Ramos (cell line): ENCODE results near the gene DCXR.

Experiments used
- in situ Hi-C: fragments of 300-500 bp; cut with MboI; formaldehyde crosslinking; loops from one replicate; pipeline ENCODE4 v1.14.3; 2022; ENCODE audit warnings: low sequenced_read_pairs; ENCODE audit not compliant: unreplicated experiment

DCXR gene

GRCh38 chr17:82028966-82029365, 8.5 kb downstream of the DCXR start:
- in situ Hi-C loops: no loop called here

- in situ Hi-C loops: no loop called here
These were observed 9.3 kb downstream of the DCXR start for GRCh38 chr17:82028246-82028645.

GRCh38 chr17:82025401-82026107, 11.9 kb downstream of the DCXR start:
- in situ Hi-C loops: no loop called here

DNA sequence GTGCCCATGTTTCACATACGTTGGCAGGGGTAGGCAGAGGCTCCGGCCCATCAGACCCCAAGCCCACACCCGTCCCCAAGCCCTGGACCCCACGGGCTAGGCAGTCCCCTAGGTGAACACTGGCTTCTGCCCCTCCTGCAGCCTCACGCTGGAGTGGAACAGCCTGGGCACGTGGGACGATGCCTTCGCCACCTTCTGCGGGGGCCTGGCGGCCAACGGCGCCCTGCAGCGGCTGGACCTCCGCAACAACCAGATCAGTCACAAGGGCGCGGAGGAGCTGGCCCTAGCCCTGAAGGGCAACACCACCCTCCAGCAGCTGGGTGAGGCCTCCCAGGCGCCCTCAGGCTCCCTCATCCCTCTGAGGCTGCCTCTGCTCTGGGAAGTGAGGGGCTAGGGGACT, 12.6 kb downstream of the DCXR start:
- in situ Hi-C loops: loop anchor here (5.0 kb wide), 1 partner anchor 68 kb away; no protein-coding TSS in a partner anchor

DNA sequence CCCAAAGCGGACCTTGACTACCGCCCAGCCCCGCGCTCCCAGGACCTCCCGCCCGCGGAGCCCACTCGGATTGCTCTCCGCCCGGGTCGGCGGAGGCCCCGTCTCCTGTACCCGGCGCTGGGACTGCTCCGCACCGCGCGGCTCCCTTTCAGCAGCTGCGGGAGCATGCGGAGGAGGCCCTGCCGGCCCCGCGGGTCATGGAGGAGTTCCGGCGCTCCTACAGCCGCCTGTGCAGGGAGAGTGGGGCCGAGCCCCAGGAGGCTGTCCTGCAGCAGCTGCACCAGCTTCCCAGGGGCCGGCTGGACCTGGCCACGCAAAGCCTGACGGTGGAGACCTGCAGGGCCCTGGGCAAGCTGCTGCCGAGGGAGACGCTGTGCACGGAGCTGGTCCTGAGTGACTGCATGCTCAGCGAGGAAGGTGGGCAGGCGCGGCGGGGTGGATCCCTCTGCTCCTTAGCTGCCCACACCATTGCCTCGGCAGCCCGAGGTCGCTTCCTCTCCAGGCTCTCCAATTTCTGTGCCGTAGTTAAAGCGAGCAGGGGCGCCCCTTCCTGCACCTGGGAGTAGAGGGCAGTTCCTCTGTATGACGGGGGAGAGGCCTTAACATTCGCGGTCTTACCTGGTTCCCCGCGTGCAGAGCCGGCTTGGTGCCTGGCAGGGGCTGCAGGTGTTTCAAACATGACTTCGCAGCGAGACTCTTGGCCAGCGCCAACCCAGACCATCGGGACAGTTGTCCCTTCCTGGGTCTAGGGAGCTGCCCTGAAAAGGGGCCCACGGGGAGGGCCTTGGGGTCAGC, 13.9 kb downstream of the DCXR start:
- in situ Hi-C loops: loop anchor here (5.0 kb wide), 1 partner anchor 66 kb away; no protein-coding TSS in a partner anchor

DNA sequence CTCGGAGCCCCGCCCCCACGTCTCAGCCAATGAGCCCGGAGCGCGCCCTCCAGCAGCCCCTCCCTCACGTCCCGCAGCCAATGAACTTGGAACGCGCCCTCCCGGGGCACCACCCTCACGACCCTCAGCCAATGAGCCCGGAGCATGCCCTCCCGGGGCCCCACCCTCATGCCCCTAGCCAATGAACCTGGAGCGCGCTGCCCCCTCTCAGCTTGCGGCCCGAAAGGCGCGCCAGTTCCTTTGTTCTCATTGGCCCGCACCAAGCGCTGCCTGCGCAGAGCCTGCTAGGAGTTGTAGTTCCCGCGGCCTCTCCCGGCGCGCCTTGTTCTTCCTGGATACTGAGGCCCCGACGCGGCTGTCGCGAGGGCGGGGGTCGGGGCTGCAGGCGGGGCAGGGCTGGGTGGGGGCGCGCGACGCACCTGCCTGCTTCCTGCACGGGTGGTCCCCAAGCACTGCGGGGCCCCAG, 14.5 kb downstream of the DCXR start, which contains the start of gene LRRC45:
TSS of gene LRRC45 (plus strand) at position 325 of the 466 bp plus-strand sequence. CDS start 339 bp downstream, outside the sequence.
- in situ Hi-C loops: loop anchor here (5.0 kb wide), 1 partner anchor 66 kb away; no protein-coding TSS in a partner anchor

DNA sequence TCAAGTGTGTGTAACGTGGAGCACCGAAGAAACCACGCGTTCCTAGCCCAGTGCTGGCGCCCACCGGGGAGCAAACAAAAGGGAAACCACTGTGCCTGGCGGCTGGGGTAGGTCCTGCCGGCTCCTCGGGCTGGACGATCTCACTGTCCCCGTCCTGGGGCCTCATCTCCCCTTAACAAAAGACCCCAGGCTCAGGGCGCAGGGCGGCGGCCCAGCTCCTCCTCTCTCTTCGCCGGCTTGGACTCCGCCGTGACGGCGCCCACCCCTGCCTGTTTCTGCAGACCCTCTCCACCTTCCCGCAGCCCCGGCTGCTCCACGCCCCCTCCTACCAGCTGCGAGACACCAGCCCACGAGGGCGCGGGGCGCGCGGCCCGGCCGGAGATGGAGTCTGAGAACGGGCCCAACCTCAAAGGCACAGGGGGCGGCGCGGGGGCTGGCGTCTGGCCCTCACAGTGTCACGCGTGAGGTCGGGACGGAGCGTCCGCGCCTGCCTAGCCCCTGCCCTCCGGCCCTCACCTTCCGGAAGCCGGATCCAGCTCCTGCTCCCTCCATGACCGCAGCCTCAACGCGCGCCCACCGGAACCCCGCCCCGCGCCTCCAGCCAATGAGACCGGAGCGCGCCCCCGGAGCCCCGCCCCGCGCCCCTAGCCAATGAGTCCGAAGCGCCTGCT, 15.1 kb downstream of the DCXR start, which contains the start of gene CENPX:
TSS of gene CENPX (minus strand) at position 569 of the 671 bp plus-strand sequence. CDS start at position 552, 17 bp downstream.
- in situ Hi-C loops: loop anchor here (5.0 kb wide), 1 partner anchor 65 kb away; no protein-coding TSS in a partner anchor

GRCh38 chr17:82021900-82022309, 15.6 kb downstream of the DCXR start:
- in situ Hi-C loops: loop anchor here (5.0 kb wide), 1 partner anchor 65 kb away; no protein-coding TSS in a partner anchor

DNA sequence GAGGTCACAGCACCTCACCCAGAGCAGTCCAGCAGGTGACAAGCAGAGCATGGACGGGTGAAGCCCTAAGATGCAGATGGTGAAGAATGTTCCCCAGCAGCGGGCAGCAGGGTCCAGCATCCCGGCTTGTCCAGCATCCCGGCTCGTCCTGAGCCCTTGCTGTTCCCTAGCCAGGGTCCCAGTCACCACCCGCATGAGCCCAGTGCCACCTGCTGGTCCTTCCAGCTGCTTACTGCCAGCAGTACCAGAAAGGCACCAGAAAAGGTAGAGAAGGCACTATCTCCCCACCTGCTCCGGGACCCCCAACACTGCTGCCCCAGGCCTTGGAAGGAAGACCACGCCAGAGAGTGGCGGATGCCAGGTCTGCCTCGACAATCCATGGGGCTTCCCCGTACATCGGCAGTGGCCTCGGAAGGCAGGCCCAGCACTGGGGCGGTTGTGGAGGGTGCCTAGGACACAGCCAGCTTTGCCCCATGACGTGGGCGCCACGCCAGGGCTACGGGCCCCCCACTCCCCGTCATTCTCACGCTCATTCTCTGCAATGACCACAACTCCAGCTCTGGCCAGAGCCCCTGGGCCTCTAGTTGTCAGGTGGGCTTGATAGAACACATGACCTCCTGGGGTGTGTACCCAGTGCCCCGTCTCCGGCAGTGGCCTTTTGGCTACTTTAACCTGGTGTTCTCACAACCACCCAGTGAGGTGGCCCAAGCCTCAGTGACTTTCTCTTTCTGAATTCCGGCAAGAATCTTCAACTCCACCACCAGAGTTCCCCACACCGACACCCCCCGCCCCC, 16.2 kb downstream of the DCXR start:
- in situ Hi-C loops: loop anchor here (5.0 kb wide), 1 partner anchor 64 kb away; no protein-coding TSS in a partner anchor

DNA sequence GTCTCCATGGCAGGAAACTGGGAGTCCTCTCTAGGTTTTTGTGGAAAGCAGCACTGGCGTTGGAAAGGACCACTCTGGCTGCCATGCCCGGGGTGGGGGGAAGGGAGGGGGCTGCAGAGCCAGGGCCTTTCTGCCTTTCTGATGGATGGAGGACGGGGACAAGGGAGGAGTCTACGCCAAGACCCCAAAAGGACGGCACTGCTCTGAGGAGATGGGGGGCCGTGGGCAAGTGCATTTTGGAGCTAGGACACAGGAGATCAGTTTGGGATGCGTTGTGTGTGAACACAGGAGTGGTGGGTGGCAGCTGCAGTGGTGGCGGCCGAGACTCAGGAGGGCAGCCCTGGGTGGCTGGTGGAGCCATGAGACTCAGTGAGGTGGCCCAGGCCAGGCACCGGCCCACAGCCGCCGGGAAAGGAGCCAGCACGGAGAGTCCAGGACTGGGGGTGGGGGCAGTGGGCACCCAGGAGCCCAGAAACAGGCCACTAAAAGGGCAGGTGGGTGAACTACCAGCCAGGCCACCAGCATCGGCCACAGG, 16.9 kb downstream of the DCXR start:
- in situ Hi-C loops: loop anchor here (5.0 kb wide), 1 partner anchor 63 kb away; no protein-coding TSS in a partner anchor

DNA sequence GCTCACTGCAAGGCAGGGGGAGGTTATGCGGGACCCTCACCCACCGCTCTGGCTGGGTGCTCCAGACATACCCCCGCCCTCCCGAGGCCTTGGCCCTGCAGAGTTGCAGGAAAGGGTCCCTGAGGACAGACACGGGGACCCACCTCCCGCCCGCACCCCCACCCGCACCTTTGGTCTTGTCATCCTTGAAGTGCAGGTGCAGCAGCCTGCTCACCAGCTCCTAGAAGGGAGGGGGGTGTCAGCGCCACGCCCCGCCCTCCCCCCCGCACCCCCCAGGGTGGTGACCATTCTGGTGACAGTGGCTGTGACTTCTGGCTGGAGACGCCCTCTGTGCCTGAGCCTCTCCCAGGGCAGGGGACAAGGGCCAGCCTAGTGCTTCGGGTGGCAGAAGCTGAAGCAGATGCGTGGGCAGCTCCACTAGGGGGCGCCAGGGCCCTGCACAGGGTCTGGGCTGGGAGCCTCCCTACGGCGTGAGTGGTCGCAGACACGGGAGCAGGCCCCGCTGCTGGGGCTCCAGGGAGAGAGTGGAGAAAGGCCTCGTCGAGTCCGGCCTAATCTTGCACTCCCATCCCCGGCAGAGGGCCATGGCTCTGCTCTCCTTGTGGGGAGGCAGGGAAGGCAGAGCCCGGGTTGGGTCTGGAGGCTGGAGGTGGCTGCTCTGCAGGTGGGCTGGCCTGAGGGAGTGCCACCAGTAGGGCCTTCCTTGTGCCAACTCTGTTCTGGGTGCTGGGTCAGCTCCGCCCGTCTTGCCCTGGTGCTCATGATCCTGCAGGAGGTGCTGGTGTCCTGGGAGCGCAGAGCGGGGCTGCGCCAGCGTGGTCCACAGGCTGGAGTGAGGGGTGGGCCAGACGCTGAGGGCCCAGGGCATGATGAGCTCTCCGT, 17.6 kb downstream of the DCXR start:
- in situ Hi-C loops: loop anchor here (5.0 kb wide), 1 partner anchor 63 kb away; no protein-coding TSS in a partner anchor

- in situ Hi-C loops: no loop called here
These were observed 18.4 kb downstream of the DCXR start for GRCh38 chr17:82018989-82019689.

GRCh38 chr17:82018152-82018988, 19.1 kb downstream of the DCXR start:
- in situ Hi-C loops: no loop called here

DNA sequence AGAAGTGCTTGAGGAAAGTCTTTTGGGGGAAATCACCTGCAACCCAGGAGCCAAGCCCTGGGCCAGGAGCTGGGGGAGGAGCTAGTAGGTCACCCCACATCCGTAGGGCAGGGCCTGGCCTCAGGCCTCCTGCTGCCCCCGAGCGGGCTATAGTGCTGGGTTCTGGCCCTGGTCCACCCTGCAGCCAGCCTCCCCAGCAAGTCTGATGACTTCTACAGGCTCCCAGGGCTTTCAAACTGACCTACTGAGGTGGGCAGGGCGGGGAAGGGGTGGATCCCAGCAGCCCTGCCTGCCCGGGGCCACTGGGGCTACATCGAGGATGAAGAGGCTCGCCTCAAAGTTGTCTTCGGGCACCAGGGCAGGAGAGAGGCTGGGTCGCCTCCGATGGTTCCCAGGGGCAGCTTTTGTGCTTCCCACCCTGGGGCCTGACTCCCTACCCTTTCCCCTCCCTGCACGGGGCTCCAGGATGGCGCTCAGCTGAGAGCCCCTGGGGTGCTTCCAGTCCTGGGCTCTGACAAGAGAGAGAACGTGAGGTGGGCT, 19.8 kb downstream of the DCXR start:
- in situ Hi-C loops: no loop called here

GRCh38 chr17:82016875-82017459, 20.5 kb downstream of the DCXR start:
- in situ Hi-C loops: no loop called here
